Subcutaneous adipose tissue (tissue), 4 donors: Measurements from ENCODE around the gene ETF1. TPM values are rescaled to one million over a fixed set of nuclear protein-coding genes. Genes with fewer than 3 reads are reported as not detected.

Experiments used
- total RNA-seq, 4 donors: library from RNA; depleted of rRNA; stranded (reverse); fragments of >200 nt; gene quantifications; one replicate each; pipeline ENCODE4 v1.1.0, GENCODE V29; 2016
- TF ChIP-seq, protein P1 (sequence below): fragments of 450-650 bp; IDR thresholded peaks from one replicate; pipeline ENCODE4 v1.5.1; 2016; ENCODE audit warnings: low read depth, mild to moderate bottlenecking, control low read depth, antibody characterized with exemption, moderate library complexity

ETF1 gene
- total RNA-seq, 4 donors from 2014 or later = 93.2 to 147 (median 104) TPM

DNA sequence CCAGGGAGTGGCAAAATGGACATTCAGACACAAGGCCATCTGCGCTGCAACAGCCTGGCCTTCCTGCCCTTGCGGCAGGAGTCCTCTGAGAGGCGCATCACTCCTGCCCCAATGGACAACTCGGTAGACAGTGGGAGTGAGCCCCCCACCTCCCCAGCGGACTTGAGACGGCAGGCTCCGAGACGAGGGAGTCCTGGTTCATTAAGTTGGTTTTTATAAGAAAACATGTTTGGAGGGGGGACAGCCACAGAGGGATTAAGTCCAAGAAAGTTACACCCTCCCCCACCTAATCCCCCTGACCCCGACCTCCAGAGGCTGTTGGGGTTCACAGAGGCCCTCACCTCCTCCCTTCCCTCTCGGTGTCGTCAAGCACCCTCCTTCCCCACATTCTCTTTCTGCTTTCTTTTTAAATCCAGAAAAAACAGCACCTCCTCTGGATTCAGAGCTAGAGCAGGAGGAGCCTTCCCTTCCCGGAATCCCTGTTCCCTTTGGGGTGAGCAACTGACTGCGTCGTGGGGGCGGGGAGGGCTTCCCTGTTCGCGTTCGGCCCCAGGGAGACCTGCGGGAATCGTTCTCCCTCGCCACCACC, 79.5 kb downstream of the ETF1 start:
- TF ChIP-seq, protein P1, sequence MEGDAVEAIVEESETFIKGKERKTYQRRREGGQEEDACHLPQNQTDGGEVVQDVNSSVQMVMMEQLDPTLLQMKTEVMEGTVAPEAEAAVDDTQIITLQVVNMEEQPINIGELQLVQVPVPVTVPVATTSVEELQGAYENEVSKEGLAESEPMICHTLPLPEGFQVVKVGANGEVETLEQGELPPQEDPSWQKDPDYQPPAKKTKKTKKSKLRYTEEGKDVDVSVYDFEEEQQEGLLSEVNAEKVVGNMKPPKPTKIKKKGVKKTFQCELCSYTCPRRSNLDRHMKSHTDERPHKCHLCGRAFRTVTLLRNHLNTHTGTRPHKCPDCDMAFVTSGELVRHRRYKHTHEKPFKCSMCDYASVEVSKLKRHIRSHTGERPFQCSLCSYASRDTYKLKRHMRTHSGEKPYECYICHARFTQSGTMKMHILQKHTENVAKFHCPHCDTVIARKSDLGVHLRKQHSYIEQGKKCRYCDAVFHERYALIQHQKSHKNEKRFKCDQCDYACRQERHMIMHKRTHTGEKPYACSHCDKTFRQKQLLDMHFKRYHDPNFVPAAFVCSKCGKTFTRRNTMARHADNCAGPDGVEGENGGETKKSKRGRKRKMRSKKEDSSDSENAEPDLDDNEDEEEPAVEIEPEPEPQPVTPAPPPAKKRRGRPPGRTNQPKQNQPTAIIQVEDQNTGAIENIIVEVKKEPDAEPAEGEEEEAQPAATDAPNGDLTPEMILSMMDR = no peak

DNA sequence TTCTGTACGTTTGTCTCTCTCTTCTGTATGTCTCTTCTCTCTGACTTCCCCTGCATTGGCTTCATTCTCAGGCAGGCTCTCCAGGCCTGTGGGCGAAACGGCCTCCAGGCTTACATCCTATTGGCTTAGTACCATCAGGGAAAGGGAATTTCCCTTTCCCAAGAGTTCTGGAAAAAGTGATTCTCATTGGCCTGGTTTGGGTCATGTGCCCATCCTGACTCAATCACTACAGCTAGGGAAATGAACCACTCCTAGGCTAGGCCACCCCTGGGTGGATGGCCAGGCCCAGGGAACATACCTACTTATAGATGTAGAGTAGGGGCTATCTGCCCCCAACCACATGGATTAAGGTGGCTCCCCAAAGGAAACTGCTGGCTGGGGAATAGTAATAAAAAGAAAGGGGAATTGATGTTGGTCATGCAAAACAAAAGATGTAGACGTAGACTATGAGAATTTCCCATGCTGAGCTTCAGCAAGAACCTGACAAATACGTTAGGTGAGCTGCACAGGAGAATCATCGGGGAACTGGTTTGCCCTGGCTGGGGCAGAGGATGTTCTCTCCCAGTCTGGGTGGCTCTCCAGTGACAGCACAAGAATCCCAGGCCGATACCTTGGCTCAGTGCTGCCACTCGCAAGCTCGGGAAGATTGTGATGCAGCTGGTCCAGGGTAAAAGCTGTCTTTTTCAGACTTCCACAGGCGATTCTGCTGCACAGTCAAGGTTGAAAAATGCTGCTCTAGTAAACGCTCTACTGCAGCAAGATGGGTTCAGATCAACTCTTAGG, 81.5 kb downstream of the ETF1 start:
- TF ChIP-seq, protein P1 = no peak

DNA sequence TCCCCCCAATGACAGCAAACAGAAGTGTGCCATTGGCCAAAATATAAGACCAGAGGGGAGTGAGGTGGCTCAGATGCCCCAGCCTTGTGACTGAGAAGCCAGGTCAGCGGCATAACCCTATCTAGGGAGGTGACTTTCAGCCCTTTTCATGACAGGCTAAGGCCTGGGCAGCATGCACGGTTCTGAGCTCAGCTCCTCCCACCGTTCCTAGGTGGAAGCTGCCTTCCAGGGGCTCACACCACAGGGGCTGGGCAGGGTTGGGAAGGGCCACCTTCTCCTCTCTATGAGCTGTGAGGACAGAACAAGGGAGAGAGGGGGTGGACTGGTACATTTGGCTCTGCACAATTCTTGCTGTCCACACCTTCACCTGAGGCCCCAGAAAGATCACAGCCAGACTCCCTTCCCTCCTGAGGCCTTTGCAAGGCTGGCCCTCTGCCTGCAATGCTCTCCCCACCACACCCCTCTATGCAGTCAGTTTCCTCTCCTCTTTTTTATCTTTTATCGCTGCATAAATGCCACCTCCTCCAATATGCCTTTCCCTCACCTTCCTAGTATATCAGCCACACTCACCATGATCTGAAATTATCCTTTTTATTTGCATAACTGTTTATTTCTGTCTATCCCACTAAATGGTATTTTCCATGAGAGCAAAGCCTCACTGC, 82.9 kb downstream of the ETF1 start:
- TF ChIP-seq, protein P1 = no peak

DNA sequence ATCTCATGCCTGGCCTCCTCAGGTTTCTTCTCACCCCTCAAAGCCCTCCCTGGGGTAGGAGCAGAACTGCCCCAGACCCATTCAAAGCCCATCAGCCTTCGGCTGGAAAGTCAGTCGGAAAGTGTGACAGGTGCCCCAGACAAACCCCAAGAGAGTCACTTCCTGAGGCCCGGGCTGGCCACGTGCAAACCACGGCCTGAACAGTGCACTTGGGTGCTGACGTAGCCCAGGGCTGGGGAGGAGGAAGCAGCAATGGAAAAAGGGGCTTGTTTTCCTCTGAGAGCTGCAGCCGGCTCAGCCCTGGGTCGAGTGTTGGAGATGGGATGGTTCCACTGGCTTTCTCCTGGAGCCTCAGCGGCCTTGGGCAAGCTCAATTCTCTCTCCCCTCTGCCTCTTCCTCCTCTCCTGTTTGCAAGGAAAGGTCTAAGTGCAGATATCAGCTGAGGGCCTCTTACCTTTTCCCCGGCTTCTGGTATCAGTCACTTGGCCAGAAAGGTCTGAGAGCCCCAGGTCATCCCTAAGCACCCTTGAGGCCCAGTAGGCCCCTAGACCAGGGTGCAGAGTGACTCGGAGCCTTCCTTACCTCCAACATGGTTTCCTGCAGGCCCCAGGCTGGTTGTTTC, 83.6 kb downstream of the ETF1 start:
- TF ChIP-seq, protein P1 = no peak

DNA sequence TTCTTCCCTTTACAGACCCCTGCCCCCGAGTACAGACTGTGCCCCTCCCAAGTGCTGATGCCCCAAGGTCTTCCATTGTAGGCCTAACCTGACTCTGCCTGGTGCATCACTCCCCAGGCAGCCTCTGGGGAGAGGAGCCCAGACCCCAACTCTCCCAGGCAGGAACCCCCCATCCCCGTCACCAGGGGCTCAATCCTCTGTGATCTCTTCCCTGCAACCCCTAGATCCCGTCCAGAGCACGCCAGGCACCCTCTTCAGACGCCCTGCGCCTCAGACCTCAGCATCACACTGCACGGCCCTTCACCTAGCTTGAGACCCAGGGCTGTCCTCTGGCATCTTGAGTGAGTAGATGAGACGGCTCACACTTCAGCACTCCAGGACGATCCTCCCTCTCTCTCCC, 84.2 kb downstream of the ETF1 start:
- TF ChIP-seq, protein P1 = no peak

DNA sequence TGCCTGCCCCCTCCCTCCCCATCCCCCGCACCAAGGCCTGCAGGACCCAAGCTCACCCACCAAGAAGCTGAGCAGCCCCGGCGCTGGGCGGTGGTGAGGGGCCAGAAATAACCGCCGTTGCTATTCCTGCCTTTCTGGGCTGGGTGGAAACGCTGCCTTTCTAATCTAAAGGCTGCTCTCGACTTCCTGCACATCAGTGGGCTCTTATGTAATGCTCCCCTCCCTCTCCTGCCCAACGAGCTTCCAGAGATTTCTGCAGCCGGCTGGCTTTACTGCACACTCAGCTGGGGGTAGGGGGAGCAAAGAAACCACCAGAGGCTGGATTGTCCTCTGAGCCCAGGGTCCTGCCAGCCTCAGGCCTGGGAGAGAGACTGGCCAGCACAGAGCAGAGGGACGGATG, 84.7 kb downstream of the ETF1 start:
- TF ChIP-seq, protein P1 = no peak
